ENCODE results near the gene EEA1.
"Not testable (repeated sequence)": the region's sequence is repeated elsewhere in the genome, so short reads cannot be mapped to it uniquely, and the experiment has no call there.

Gene EEA1

DNA sequence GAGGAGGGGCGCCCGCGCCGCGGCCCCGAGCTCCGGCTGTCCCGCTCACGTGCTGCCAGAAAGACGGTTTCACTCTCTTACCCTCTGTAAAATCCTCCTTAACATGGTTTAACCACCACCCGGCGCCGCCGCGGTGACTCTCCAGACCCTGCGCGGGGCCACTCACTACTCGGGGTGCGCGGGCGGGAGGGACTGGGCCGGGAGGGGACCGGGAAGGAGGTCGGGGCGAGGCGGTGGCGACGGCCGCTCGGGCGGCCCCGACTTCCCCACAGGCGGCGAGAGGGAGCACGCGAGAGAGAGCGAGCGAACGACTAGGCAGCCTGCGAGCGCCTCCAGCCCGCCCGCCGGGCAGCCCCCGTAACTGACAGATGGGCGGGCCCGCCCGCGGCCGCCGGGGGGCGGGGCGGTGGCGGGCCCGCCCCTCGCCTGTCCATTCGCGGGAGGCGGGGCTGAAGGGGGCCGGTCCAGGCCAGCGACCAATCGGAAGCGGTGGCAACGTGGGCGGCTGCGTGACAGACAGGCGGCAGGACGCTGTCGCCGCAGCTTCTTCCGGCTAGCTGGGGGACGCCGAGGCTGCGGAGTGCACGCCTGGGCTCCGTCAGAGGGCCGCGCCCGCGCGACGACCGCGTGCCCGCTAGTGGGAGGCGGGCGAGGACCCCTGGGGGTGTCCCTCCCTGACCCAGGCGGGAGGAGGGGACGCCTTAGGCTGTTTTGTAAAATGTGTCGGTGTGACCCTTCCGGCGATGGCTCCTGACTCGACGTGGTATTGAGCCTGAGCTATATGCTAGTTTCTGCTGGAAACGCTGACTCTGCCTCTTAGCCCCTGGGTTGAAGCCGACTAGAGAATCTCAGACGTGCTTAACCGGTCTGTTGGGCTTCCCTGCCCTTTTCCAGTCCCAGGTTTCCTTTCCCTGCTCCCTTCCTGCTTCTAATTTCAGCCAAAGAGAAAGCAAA, at the start of gene EEA1:
EEA1 (minus strand) TSS at position 334 of the 954 bp plus-strand sequence; CDS start at position 105, 229 bp downstream.
- peak; percentile 96 for DNase-seq

DNA sequence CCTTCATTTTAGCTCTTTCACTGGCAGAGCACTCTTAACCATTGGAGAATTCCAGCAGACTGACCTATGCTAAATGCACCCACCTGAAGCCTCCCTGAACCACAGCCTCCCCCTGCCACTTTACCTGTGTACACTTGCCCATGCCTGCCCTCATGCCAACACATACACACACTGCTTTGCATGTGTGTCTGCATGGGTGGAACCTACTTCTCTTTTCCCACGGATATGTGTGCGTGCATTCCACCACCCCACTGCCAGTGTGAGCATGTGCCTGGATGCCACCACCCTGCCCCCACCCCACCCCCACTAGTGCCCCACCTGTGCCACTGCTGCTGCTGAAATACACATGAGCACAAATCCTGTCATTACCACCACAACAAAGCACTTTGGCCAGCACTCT, 49.5 kb upstream of the EEA1 start:
- DNase-seq, result no peak

DNA sequence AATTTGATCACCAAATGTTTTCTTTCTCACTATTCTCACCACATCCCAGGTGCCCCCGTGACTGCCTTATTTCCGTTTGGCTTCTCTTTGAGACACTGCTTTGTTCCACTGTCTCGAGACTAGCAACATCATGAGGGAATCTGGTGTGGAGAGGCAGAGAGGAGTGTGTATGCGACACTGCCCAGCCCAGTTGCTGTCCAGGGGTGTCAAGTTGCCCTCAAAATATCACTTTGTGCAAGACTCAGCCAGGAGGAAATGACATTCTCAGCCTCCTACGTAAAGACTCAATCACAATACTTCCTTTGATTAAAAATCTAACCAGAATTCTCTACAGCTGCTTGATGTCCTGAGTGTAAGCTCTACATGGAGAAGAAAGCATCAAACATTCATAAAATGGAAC, 48.2 kb upstream of the EEA1 start:
- no peak for DNase-seq

DNA sequence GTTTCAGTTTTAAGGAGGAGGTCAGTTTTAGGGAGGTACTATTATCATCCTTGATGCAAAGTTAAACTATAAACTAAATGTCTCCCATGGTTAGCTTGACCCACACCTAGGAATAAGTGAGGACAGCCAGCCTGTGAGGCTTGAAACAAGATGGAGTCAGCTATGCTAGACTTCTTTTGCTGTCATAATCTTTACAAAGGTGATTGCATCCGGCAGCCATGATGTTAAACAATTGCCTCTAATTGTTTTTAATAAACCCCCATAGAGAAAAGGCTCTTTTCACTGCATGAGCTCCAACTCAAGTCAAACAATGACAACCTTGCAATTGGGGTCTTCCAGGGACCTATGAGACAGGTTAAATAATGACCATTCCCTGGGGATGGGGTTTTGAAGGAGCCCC, 45.7 kb upstream of the EEA1 start:
- no peak for DNase-seq

DNA sequence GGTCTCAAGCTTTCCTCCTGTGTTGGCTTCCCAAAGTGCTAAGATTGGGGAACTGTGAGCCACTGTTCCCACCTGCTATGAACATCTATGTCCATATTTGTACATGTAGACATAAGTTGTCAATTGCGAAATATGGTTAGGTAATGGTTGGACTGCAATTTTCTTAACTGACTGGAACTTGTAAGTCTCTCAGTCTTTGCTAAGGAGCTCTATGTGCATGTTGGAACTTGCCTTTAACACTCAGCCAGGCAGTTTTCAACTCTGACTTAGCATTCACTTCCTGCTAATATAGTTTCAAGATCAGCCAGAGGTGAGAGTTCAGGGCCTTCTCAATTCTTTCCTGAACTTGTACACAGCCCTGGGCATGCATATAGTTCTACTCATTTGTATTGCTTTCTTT, 44.5 kb upstream of the EEA1 start:
- DNase-seq, result no peak

DNA sequence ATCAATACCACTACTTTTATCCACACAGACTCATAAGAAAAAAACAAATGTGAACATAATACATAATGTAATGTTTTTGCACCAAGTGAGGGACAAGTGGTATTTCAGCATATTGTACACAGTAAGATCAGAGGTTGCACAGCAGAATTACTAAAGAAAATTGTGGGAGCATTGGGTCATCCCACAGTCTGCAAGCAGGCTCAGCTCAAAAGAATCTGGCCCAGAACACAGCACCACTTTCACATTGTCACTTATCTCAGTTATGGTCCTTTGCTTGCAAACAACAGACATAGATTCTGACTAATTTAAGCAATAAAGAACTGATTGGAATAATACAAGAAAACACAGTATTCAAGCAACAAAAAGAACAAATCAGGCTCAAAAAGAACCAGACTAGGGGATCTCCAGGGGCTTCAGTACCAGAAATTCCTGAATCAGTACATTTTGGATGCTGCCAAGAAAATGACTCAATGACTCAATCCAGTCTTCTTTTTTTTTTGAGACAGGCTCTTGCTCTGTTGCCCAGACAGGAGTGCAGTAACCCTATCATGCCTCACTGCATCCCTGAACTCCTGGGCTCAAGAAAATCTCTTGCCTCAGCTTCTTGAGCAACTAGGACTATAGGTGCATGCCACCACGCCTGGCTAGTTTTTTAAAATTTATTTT, 42.9 kb upstream of the EEA1 start:
- no peak for DNase-seq

DNA sequence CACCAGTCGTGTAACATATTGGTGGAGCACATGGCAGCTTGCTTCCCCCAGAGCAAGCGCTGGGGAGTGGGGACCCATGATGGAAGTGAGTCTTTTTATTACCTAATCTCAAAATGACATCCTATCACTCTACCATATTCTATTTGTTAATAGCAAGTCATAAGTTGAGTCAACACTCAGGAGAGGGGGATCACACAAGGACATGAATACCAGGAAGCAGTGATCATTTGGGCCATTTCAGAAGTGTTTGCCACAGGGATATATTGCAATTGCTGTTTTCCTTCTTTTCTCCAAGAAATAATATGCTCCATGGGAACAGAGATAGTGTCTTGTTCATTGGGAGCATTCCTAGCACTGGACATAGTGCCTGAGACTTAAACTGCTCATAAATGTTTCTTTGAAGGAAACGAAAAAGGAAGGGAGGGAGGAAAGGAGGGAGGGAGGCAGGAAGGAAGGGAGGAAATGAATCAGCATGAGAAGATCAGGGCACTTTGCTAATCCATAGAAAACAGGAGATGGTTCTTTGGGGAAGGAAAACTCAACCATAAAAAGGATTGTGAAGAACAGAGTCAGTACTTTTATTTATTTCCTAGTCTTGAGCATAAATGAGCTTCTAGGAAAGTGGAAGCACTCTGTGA, 39.2 kb upstream of the EEA1 start:
- DNase-seq, result no peak

DNA sequence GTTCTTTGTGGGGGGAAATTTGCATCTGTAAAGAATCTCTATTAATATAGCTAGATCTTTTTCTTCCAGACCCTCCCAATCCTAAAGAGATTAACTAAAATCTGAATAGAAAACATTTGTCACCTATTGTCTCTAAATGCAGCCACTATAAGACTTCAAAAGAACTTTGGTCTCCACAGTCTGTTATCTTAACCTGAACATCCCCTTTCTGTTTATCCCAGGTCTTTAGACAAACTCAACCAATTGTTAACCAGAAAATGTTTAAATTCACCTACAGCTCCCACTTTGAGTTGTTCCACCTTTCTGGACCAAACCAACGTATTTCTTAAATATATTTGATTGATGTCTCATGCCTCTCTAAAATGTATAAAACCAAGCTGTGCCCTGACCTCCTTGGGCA, 35.3 kb upstream of the EEA1 start:
- not testable (repeated sequence) for DNase-seq

DNA sequence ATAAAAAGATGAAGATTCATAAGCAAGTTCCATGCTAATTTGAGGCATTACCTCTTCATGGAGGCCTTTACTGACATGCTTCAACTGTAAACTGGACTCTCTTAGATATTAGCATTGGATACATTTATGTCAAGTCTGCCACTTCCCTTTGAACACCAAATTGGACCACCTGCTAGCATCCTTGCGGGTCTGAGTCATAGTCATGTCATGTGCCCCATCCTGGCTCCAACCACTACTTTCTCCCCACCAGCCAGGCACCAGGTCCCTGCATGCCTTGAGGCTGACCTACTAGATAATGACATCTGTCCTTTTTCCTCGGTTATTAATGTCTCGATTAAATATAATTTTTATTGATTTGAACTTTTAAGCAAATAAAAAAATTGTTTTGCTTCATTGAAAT, 32.9 kb upstream of the EEA1 start:
- DNase-seq, result no peak

DNA sequence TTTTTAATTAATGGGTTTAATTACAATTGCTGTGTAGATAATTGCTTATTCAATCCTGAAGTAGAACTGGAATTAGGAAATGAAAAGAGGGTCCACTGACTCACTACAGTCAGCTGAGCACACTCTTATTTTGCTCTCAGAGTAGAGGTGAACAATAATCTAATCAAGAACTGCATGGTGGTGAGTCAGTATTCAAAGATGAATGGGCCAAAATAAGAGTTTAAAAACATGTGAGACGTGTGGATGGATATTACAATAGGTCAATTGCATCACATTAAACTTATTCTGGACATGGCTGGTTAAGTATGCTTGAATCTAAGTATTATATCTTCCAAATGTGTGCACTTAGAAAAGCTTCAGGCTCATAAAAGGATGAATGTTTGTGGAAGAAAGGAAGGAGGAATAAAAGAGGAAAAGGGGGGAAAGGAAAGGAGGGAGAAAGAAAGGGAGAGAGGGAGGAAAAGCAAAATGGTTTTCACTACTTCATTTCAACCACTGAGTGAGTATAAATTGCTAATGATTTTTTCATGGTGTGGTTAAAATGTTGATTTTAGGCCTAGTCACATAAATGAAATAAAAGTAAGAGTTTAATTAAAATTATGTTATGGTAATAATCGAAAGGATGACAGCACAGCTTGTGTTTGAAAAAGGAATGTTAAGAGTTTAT, 27.0 kb upstream of the EEA1 start:
- no peak for DNase-seq

DNA sequence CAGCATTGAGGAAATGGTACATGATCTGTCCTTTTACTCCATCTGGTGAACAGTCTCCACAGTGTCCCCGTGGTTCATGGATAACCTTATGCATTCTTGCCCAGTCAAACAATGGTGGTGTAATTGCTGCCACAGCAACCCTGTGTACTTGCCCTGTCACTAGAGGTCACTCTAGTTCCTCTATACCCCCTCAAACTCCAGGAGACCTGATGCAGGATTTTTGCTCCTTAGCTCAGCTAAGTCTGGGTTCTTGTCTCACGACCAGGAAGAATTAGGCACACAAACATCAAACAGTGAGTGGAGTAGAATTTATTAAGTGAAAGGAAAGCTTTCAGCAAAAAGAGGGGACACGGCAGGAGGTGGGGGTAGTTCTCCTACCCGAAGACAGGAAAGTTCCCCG, 24.7 kb upstream of the EEA1 start:
- no peak for DNase-seq

DNA sequence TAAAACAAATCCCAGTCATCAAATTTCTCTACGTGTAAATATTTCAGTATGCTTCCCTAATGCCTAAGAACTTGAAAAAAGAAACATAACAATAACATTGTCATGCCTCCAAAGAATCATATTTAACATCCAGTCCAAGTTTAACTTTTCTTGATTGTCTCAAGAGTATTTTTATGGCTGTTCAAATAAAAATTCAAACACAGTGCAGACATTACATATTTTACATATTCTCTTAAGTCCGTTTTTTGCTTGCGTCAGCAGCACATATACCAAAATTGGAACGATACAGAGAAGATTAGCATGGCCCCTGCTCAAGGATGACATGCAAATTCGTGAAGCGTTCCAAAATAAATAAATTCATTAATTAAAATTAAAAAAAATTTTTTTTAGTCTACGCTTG, 23.3 kb upstream of the EEA1 start:
- DNase-seq, result no peak

DNA sequence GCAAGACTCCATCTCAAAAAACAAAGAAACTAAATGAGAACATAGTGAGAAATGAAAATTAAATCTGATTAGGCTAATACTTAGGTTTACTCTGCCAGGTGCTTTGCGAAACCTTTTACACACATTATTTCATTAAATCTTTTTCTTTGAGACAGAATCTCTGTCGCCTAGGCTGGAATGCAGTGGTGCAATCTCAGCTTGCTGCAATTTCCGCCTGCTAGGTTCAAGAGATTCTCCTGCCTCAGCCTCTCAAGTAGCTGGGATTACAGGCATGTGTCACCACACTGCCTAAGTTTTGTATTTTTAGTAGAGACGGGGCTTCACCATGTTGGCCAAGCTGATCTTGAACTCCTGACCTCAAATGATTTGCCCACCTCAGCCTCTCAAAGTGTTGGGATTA, 21.9 kb upstream of the EEA1 start:
- no peak for DNase-seq

DNA sequence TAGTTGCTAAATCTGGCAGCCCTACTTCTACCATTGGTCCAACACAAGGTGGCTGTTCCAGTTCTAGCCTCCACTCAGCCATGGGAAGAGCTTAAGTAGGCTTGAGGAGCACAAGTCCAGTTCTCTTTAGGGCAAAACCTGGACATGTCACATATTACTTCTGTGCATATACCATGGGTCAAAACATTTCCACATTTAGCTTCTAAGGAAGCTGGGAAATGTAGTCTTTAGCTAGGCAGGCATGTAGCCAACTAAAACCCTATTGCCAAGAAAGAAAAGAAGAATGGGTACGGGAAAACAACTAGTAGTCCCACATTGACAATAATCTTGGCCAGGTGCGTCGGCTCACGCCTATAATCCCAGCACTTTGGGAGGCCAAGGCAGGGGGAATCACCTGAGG, 20.9 kb upstream of the EEA1 start:
- DNase-seq, result no peak

DNA sequence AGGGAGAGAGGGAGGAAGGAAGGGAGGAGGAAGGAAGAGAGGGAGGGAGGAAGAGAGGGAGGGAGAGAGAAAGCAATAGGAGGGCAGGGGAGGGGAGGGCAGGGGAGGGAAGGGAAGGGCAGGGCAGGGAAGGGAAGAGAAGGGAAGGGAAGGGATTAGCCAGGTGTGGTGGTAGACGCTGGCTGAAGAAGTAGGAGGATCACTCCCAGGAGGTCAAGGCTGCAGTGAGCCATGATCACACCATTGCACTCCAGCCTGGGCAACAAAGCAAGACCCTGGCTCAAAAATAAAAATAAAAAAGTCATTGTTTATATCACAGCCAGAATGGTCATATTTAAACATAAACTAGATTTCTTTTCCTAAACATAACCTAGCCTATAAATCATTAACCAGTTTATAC, 20.4 kb upstream of the EEA1 start:
- DNase-seq, result no peak

DNA sequence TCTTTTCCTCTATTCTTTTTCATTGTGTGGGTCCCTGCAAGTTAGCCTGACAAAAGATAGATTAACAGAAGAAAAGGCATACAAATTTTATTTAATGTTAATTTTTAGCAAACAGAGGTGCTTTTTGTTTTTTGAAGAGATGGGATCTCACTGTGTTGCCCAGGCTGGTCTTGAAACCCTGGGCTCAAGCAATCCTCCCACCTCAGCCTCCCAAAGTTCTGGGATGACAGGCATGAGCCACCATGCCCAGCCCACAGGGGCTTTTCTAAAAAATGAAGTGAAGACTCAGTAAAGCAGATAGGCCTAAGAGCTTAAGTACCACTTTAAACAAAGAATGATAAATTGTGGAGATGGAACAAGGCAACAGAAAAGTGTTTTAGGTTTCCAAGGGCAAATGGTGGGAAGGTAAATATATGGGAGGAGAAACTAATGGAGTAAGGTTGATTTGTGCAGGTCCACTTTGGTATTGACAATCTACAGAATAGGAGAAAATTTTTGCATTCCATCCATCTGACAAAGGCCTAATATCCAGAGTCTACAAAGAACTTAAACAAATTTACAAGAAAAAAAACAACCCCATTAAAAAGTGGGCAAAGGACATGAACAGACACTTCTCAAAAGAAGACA, 18.6 kb upstream of the EEA1 start:
- DNase-seq, result no peak

DNA sequence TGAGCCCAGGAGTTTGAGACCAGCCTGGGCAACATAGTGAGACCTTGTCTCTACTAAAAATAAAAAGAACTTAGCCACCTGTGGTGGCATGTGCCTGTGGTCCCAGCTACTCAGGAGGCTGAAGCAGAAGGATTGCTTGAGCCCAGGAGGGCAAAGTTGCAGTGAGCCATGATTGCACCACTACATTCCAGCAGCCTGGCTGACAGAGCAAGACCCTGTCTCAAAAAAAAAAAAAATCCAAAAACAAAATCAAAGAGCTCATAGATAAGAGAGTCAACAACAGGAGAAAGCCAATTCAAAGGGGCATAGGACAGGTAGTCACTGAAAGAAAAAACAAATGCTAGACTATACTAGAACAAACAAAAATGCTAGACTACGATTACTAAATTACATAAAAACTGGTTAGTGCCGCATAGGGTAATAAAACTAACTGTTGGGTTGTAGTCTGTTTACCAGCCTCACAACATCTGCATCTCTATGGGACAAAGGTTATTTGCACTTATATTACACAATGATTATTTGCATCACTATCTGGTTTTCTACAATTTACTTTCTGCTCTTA, 16.6 kb upstream of the EEA1 start:
- DNase-seq, result no peak

DNA sequence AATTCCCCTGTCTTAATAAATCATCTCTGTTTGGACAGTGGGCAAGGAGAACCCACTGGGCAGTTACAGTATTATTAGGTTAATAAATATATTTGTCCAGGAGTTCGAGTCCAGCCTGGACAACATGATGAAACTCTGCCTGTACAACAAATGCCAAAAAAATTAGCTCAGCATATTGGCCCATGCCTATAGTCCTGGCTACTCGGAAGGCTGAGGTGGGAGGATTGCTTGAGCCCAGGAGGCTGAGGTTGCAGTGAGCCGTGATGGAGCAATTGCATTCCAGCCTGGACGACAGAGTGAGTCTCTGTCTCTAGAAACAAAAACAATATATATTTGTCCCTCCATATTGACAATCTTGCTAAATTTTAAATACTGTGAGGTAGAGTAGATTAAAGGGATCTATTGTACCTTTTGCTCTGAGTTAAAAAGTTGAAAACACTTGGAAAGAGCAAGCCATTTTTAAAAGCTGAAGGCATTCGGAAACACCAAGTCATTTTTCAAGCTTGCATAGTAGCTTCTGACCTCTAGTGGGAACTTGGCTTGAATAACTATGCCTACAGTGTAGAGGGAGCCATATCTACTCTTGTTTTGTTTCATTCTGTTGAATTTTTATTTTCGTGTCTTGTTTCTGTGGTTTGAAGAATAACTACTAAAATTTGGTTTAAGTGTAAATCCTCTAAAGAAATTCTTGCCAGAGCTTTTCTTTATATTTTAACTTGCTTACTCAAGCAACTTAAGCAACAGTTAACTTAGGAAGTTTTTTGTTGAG, 14.6 kb upstream of the EEA1 start:
- DNase-seq, result no peak

DNA sequence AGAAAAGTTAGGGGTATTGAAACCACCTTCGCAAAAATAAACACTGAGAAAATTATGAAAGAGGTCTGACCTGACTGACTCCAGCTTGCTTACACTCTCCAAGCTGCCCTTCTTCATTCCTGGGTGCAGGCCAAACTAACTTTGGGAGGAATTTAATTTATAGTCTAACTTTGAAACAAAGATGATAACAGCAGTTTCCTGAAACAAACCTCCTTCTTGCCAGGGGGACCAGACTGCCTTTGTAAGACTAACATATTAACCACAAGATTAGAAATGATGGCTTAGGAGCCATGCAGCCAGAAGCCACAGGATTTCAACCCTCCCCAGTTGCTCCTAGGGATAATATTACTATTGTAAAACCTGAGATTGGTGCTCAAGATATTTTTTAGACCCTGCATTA, 13.8 kb upstream of the EEA1 start:
- DNase-seq, result no peak

DNA sequence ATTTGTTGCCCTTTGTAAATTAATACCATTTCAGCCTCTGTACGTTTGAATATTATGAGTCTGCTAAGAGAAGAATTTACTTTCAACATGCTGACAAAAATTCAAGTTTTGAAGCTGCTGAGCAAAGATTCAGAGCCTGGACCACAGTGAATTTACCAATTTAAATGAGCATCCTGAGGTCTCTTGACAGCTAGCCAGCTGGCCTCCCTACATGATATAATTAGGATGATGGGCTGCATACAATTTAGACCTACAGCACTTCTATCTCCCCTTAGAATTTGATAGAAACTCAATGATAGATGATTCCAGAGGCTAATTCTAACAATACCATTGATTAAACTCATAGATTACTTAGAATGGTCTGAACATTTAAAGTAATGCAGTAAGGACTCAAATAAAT, 10.0 kb upstream of the EEA1 start:
- no peak for DNase-seq

DNA sequence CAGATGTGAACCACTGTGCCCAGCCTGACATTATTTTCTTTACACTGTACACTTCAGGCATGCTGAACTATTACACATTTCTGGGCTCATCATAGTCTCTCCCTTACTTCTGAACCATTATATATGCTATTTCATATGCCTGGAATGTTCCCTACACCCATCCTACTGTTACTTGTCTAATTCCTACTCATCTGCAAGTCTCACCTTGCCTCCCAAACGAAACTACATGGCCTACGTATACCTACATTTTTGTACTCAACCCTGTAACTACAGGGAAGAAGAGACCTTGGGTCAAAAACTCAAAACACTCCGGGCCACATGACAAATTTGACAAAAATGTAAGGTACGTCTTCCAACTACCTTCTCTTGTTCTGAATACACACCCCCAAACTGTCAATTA, 9.5 kb upstream of the EEA1 start:
- no peak for DNase-seq

DNA sequence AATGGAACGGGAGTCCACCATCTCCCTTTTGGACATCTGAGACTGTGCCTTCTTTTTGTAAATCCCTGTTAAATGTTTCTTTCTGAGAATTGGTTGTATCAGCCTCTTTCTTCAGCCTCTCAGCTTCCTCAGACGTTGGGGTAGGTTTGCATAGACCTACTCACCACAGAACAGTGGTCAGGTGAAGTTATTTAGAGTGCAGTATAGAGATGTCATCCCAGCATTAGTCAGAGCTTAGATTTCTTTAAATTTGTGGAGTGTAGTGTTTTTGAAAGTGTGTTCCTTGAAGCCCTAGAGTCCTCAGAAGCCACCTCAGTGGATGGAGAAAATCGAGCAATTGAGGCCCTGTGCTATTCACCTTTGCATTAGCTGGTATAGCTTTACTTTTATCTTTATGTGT, 8.9 kb upstream of the EEA1 start:
- DNase-seq, result no peak
